ENCODE results near the gene PCSK5.

GRCh38 chr9:76373784-76374474 lies 483.5 kb downstream of the PCSK5 start:
- TF ChIP-seq RFX5 (IDR thresholded peaks at IDR 0.05; ENCODE audit: borderline replicate concordance, low read depth, low read length): no peak
- TF ChIP-seq, protein P1, sequence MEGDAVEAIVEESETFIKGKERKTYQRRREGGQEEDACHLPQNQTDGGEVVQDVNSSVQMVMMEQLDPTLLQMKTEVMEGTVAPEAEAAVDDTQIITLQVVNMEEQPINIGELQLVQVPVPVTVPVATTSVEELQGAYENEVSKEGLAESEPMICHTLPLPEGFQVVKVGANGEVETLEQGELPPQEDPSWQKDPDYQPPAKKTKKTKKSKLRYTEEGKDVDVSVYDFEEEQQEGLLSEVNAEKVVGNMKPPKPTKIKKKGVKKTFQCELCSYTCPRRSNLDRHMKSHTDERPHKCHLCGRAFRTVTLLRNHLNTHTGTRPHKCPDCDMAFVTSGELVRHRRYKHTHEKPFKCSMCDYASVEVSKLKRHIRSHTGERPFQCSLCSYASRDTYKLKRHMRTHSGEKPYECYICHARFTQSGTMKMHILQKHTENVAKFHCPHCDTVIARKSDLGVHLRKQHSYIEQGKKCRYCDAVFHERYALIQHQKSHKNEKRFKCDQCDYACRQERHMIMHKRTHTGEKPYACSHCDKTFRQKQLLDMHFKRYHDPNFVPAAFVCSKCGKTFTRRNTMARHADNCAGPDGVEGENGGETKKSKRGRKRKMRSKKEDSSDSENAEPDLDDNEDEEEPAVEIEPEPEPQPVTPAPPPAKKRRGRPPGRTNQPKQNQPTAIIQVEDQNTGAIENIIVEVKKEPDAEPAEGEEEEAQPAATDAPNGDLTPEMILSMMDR (IDR thresholded peaks at IDR 0.05; ENCODE audit: control extremely low read depth in 1 of 3, insufficient read depth in 1 of 3, low read depth in 1 of 3, low read length in 3 of 3): no peak
- TF ChIP-seq JUND (IDR thresholded peaks at IDR 0.05; ENCODE audit: low read length): no peak
- TF ChIP-seq RAD21 (IDR thresholded peaks at IDR 0.05 in 1 of 2, conservative IDR thresholded peaks at IDR 0.05 in 1 of 2; ENCODE audit: low read depth in 2 of 2, low read length in 2 of 2): no peak
- no peak for TF ChIP-seq TCF12 (IDR thresholded peaks at IDR 0.05; ENCODE audit: low read depth, low read length)
- no peak for TF ChIP-seq EZH2 (IDR thresholded peaks at IDR 0.05; ENCODE audit: low read depth, low read length, severe bottlenecking)
- no peak for TF ChIP-seq BRCA1 (IDR thresholded peaks at IDR 0.05; ENCODE audit: low read depth, low read length)
- no peak for TF ChIP-seq ZNF274 (IDR thresholded peaks at IDR 0.05; ENCODE audit: borderline replicate concordance, extremely low read depth, low read length)
- no peak for TF ChIP-seq EGR1 (IDR thresholded peaks at IDR 0.05; ENCODE audit: borderline replicate concordance, low read depth, low read length)
